GM18507 (cell line): ENCODE measurements around the gene NES.

Experiments used
- DNase-seq: peaks from one replicate; pipeline ENCODE4 v3.0.0; 2011; ENCODE audit warnings: low read depth; ENCODE audit not compliant: insufficient read length; ENCODE audit errors: extremely low spot score
- FAIRE-seq: peaks from 2 replicates; lab custom pipeline; 2011; peaks lifted over from hg19 to GRCh38; lab: Jason Lieb, UNC

NES gene

DNA sequence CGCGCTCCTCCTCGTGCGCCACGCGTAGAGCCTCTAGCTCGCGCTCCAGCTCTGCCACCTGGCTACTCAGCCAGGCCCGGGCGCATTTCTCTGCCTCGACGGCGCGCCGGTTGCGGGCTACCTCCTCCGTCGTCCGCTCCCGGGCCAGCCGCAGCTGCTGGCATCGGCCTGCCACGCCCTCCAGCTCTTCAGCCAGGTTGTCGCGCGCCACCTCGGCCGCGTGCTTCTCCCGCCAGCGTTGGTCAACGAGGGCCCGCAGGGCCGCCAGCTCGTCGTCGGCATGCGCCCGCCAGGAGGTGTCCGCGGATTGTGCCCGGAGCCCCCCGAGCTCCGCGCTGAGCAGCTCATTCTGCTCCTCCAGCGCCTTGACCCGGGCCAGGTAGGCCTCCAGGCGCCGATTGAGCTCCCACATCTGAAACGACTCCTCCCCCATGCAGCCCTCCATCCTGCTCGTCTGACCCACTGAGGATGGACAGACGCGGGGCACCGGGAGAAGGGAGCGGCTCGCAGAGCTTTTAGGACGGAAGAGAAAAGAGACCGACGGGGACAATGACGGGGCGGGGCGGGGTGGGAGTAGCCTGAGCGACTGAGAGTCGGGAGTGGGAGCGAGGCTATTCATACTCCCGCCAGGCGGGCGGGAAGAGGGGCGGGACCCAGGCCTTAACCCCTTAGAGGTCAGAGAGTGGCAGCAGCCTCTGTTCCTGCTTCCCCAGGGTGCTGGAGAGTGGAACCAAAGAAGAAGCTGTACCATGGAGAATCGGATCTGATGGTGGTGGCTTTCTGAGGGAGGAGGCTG, at the start of gene NES:
NES (minus strand) TSS at position 588 of the 796 bp plus-strand sequence; CDS start at position 445, 143 bp downstream.
- no peak for FAIRE-seq
- no peak for DNase-seq

GRCh38 chr1:156726549-156727226, 49.5 kb upstream of the NES start:
- FAIRE-seq (peak; percentile 72), DNase-seq (no peak)

DNA sequence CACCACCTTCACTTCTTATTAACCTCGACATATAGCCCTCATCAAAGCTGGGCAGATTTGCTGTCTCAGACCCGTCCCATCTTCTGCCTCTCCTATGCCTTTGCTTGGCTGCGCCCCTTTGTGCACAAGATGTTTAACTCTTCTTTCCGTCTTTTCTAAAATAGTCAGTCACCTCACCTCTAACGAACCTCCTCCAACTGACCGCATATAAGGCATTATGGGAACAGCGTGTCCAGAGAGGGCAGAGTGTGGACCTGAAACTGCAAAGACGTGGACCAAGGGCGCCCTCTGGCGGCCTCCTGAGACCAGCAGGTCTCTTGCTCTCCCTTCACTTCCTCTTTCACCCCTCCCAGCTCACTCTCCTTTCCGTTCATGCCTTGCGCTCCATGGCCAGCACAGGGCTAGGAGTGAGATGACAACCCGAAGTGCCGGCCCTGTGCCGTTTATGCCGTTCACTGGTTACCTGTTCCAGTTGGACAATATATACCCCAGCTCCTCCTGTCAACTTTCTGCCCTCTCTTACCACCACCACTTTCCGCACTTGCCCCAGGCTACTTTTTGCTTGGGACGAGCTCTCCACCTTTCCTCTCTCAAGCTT, 48.6 kb upstream of the NES start:
- FAIRE-seq: peak; percentile 90
- peak; percentile 51 for DNase-seq

DNA sequence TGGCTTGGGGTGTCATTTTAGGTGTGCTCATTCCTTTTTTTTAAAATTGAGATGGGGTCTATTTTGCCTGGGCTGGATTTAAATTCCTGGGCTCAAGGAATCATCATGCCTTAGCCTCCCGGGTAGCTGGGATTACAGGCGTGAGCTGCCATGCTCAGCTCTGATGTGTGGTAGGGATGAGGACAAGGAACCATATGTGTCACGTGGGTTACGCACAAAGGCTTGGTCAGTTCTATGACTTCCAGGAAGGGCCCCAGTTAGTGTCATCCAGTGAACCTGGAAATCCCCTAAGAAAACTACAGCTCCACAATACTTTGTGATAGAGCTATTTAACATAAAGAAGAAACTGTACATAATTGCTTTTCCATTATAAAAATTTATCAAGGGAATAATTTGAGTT, 44.3 kb upstream of the NES start:
- no peak for FAIRE-seq
- no peak for DNase-seq

GRCh38 chr1:156721131-156721530, 43.9 kb upstream of the NES start:
- DNase-seq (no peak), FAIRE-seq (no peak)

DNA sequence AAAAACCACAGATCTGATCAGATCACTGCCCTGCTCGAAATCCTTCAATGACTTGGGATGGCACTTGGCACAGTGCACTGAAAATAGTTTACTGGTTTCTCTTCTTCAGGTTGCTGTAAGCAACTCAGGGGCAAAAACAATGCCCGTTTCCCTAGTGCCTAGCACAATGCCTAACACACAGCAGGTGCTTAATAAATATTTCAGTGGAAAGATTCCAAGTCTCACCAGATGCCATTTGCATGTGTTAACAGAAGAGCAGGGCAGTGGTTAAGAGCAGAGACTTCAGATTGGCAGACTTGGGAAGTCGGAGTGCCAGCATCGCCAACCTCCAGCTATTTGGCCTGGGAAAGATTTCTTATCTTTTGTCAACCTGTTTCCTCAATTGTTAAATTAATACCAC, 40.1 kb upstream of the NES start:
- no peak for FAIRE-seq
- no peak for DNase-seq

DNA sequence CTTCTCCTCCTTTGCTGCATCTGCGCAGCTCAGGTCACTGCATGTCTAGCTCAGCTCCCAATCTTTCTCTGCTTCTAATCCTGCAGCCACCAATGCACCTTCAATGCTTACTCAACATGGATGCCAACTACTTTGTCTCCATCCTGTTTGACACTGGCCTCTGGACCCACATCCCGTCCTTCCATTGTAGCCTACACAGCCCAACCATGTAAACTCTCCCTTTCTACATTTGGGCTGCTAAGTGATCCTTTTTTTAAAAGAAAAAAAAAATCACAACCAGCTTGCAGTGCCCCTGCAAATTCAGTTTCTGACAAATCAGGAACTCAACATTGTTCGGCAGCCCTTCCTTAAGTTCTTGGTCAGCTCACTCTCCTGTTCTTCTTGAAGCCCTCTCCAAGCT, 37.6 kb upstream of the NES start:
- no peak for FAIRE-seq
- DNase-seq: no peak

DNA sequence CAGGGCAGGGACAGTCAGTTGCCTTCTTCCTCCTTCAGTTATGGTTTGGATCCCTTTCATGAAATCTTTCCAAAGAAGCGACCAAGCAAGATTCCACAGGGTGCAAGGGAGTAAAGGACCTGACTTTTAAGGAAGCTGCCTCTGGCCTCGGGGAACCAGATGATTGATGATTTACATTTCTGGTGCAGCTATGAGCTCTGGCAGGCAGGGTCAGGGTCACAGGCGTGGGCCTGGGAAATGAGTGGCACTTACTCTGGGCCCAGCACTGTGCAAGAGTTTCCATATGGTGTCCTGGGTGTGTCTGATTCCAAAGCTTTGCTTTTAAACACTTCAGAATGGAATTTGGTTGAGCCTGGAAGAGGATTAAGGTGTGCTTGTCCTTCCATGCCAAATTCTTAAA, 35.4 kb upstream of the NES start:
- DNase-seq: no peak
- no peak for FAIRE-seq

GRCh38 chr1:156711011-156711817, 34.0 kb upstream of the NES start:
- no peak for FAIRE-seq
- DNase-seq: no peak

DNA sequence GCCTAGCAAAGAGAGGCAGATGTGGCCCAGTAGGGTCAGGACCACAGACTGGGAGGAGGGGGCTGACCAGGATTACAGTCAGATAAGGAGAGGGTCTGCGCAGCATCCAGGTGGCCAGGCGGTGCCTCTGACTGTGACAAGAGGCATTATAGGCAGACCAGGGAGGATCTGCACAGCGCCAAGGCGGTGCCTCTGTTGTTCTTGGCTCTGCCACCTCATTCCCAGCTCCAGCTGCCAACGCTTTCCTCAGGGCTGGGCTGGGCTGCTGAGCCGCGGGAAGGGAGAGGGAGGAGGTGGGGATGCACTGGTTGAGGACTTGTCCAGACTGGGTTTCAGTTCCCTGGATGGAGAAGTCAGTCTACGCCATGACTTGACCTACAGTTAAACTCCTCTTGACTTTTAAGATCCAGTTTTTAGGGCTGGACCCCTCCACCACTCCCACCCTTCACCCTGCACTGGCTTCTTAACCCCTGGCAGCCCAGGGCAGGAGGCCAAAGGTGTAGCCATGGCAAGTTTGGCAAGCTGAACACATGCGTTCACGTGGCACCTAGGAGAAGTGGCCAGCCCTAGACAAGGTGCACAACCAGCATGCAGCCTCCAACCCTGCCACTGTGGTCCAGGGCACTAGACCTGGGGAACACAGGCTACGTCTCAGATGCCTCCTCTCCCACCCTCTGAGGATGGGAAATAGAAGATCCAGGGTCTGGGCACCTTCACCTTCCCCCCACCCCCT, 32.7 kb upstream of the NES start:
- DNase-seq (no peak), FAIRE-seq (no peak)

DNA sequence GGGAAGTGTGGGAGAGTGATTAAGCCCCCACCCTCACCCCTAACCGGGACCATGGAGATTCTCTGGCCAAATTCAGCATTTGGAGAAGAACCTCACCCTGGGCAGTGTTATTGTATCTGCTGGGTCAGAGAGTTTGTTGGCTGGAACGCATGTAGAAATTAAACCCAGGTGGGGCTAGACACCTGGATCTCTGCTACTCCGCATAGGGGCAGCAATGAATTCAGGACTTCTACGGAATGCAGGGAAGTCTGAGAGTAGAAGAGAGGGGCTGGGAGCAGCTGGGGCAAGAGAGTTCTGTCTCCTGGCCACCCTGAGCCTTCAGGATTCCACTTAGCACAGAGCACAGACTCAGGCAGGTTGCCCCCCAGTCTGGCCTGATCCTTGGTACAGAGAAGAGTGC, 31.8 kb upstream of the NES start:
- DNase-seq: no peak
- FAIRE-seq: no peak

- no peak for DNase-seq
- FAIRE-seq: no peak
These were observed 31.0 kb upstream of the NES start for GRCh38 chr1:156708218-156708661.

GRCh38 chr1:156707417-156708217, 30.4 kb upstream of the NES start:
- no peak for DNase-seq
- no peak for FAIRE-seq

GRCh38 chr1:156706657-156707416, 29.6 kb upstream of the NES start:
- FAIRE-seq: no peak
- no peak for DNase-seq

DNA sequence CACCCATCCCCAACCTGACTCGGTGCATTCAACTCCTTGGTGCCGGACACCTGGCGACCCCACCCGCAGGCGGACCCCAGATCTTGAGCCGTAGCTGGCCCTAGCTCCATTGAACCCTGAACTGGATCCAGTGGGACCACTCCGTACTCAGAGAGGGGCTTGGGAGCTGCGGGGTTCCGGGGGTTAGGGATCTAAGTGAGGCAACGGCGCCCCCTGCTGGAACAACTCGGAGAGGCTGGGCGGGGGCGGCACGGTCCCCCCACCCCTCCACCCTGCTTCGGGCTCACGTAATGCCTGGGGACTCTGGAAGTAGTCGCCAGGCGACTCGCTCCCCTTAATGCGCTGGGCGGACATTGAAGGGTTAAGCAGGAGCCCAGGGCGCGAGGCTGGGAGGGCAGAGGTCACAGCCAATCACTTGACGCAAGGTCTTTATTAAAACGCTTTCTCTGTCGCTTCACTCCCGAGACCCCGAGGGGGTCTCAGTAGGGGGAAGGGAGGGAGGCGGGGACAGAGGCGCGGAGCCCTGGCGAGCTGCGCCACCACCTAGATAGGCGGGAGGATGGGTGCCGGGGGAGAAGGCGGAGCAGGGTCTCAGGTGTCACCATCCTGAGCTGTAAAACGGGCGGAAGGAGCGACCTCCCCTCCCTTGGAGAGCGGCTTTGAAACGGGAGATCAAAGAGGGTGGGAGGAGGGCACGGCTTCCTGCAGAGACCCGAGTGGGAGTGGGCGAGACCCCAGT, 28.9 kb upstream of the NES start:
- DNase-seq: no peak
- FAIRE-seq: no peak

- FAIRE-seq (no peak), DNase-seq (no peak)
These were observed 28.2 kb upstream of the NES start, which contains the start of gene CRABP2 for GRCh38 chr1:156705321-156705917. Gene CRABP2, minus strand, starts transcription at chr1:156705583. Its CDS starts 137 bp downstream, at chr1:156705446.

DNA sequence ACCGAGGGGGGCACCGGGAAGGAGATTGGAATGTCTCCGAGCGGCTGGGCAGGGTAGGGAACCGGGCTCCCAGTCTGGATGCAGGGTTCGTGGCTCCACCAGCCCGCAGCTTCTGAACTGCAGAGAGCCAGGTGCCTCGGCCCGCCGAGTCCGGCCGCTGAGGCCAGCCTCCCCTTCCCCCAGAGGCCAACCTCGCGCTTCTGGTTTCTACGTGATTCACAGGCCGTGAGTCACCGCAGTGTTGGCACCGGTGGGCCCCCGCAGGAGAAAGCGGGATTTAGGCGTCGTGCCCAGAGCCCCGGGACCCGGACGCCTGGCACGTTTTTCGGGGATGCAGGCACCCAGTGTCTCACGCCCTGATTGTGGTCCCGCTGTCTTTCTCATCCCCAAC, 27.7 kb upstream of the NES start:
- DNase-seq: no peak
- FAIRE-seq: no peak
